ENCODE data around the gene ARHGEF10L.

ARHGEF10L gene

GRCh38 chr1:17598251-17598650, 58.8 kb downstream of the ARHGEF10L start:
- TF ChIP-seq SPI1 (IDR thresholded peaks at IDR 0.05; ENCODE audit: borderline replicate concordance, low read depth) (no peak), CTCF (IDR thresholded peaks at IDR 0.05; ENCODE audit: insufficient read depth, low read length) (no peak), REST (IDR thresholded peaks at IDR 0.05; ENCODE audit: insufficient replicate concordance, low read depth) (no peak), GABPA (IDR thresholded peaks at IDR 0.05; ENCODE audit: low read depth) (no peak), POLR2AphosphoS5 (IDR thresholded peaks at IDR 0.05; ENCODE audit: low read depth) (no peak)
- H3K4me3 ChIP-seq (replicated peaks; ENCODE audit: insufficient read depth, low read length): no peak overlapping the region
- H3K27ac ChIP-seq (replicated peaks): no peak overlapping the region
- H3K27me3 ChIP-seq (ENCODE audit: insufficient read depth, poor library complexity, severe bottlenecking): no peaks in the 10 kb centered on the region
- DNase-seq (ENCODE audit: low read depth in 1 of 2, low spot score in 1 of 2): no peak

- H3K4me3 ChIP-seq (replicated peaks; ENCODE audit: insufficient read depth, low read length): no peak overlapping the region
- TF ChIP-seq CTCF (IDR thresholded peaks at IDR 0.05; ENCODE audit: insufficient read depth, low read length) (no peak), SPI1 (IDR thresholded peaks at IDR 0.05; ENCODE audit: borderline replicate concordance, low read depth) (no peak), POLR2AphosphoS5 (IDR thresholded peaks at IDR 0.05; ENCODE audit: low read depth) (no peak), REST (IDR thresholded peaks at IDR 0.05; ENCODE audit: insufficient replicate concordance, low read depth) (no peak), GABPA (IDR thresholded peaks at IDR 0.05; ENCODE audit: low read depth) (no peak)
- no peaks in the 10 kb centered on the region for H3K27me3 ChIP-seq (ENCODE audit: insufficient read depth, poor library complexity, severe bottlenecking)
- H3K27ac ChIP-seq (replicated peaks): no peak overlapping the region
- DNase-seq (ENCODE audit: low read depth in 1 of 2, low spot score in 1 of 2): no peak
Observed at GRCh38 chr1:17599291-17599953, 59.9 kb downstream of the ARHGEF10L start.

- DNase-seq (ENCODE audit: low read depth in 1 of 2, low spot score in 1 of 2): no peak
- H3K27me3 ChIP-seq (ENCODE audit: insufficient read depth, poor library complexity, severe bottlenecking): no peaks in the 10 kb centered on the region
- TF ChIP-seq CTCF (IDR thresholded peaks at IDR 0.05; ENCODE audit: insufficient read depth, low read length) (no peak), GABPA (IDR thresholded peaks at IDR 0.05; ENCODE audit: low read depth) (no peak), REST (IDR thresholded peaks at IDR 0.05; ENCODE audit: insufficient replicate concordance, low read depth) (no peak), POLR2AphosphoS5 (IDR thresholded peaks at IDR 0.05; ENCODE audit: low read depth) (no peak), SPI1 (IDR thresholded peaks at IDR 0.05; ENCODE audit: borderline replicate concordance, low read depth) (no peak)
- H3K4me3 ChIP-seq (replicated peaks; ENCODE audit: insufficient read depth, low read length): no peak overlapping the region
- H3K27ac ChIP-seq (replicated peaks): no peak overlapping the region
Observed at GRCh38 chr1:17599954-17600300, 60.4 kb downstream of the ARHGEF10L start.
